WERI-Rb-1 (cell line): ENCODE data around the gene SERPINA4.

Experiments
- DNase-seq: peaks from one replicate; pipeline ENCODE4 v3.0.0-alpha.2; 2020
- H3K27ac ChIP-seq: fragments of 250-450 bp; sonication (Bioruptor Pico); 2 replicates; pipeline ENCODE4 v1.5.1; 2020; ENCODE audit warnings: mild to moderate bottlenecking, moderate library complexity
- H3K27me3 ChIP-seq: fragments of 250-450 bp; sonication (Bioruptor Pico); 2 replicates; pipeline ENCODE4 v1.5.1; 2021; ENCODE audit warnings: mild to moderate bottlenecking, low read depth, moderate library complexity; ENCODE audit not compliant: insufficient read depth, severe bottlenecking
- H3K36me3 ChIP-seq: fragments of 250-450 bp; sonication (Bioruptor Pico); 2 replicates; pipeline ENCODE4 v1.5.1; 2020; ENCODE audit warnings: mild to moderate bottlenecking, moderate library complexity
- H3K4me3 ChIP-seq: 2 replicates; pipeline ENCODE4 v1.5.1; 2011; ENCODE audit warnings: low read depth, mild to moderate bottlenecking, control low read depth, low read length
- H3K9me3 ChIP-seq: fragments of 250-450 bp; sonication (Bioruptor Pico); 2 replicates; pipeline ENCODE4 v1.5.1; 2021; ENCODE audit warnings: mild to moderate bottlenecking, moderate library complexity; ENCODE audit not compliant: severe bottlenecking
- TF ChIP-seq, protein P1 (sequence below): IDR thresholded peaks from 2 replicates; pipeline ENCODE4 v1.5.1; 2011; ENCODE audit warnings: low read depth, mild to moderate bottlenecking, control low read depth, inconsistent platforms, low read length

The SERPINA4 gene

DNA sequence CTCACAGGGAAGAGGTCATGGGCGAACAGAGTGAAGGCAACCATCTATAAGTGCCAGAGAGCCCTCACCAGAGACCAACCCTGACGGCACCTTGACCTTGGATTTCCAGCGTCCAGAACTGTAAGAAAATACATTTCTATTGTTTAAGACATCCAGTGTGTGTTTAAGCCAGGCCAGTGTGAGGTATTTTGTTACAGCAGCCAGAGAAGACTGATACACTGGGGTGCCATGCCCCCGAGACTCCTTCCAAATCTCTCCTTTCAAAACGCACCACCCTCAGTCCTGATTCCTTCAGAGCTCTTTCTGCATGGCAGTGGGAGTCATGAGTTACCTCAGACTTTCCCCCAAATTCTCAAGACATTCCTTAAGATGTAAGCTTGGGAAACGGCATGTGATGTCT lies 17.5 kb downstream of the SERPINA4 start:
- Histone ChIP-seq H3K36me3 (no peaks in the 10 kb centered on the region), H3K9me3 (no peaks in the 10 kb centered on the region), H3K27ac (no peak overlapping the region), H3K4me3 (no peak overlapping the region), H3K27me3 (peaks cover 63% of the 10 kb centered on the region)
- TF ChIP-seq, protein P1, sequence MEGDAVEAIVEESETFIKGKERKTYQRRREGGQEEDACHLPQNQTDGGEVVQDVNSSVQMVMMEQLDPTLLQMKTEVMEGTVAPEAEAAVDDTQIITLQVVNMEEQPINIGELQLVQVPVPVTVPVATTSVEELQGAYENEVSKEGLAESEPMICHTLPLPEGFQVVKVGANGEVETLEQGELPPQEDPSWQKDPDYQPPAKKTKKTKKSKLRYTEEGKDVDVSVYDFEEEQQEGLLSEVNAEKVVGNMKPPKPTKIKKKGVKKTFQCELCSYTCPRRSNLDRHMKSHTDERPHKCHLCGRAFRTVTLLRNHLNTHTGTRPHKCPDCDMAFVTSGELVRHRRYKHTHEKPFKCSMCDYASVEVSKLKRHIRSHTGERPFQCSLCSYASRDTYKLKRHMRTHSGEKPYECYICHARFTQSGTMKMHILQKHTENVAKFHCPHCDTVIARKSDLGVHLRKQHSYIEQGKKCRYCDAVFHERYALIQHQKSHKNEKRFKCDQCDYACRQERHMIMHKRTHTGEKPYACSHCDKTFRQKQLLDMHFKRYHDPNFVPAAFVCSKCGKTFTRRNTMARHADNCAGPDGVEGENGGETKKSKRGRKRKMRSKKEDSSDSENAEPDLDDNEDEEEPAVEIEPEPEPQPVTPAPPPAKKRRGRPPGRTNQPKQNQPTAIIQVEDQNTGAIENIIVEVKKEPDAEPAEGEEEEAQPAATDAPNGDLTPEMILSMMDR = no peak
- no peak for DNase-seq

DNA sequence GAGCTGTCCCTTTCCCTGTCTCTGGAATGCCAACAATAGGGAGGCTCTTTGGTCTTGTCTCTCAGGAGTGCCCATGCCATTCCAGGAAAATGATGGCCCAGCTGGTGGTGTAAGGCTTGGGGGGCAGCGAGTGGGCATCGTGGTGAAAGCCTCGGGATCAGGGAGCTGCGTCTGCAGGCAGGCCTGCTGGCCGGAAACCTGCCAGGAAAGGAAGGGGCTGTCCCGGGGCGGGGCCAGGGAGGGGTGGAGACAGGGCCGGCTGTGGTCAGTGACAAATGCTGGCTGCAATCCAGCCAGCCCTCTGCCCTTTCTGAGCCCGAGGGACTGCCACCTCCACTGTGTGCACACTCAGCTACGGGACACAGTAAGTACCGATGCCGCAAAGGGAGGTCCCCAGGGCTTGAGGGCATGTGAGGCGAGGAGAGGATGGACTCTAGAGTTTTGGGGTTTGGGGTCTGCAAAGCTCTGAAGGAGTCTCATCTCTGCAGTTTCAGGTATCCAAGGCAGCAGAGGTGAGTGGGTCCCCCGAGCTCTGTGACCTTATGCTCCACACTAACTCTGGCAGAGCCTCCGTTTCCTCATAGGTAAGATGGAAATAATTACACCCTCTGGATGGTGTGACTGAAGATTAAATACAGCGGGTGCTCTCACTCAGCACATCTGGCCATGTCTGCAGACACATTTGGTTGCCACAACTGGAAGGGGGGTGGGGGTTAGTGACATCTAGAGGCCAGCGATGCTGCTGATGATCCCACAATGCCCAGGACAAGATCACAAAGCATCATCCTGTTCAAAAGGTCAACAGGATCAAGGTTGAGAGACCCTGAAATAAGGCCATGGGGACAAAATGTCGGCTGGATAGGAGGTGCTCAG lies 20.1 kb downstream of the SERPINA4 start, which contains the start of gene SERPINA5:
SERPINA5 (plus strand) TSS at position 300 of the 873 bp plus-strand sequence. CDS start 5,937 bp downstream, outside the sequence.
- no peaks in the 10 kb centered on the region for H3K36me3 ChIP-seq
- H3K27me3 ChIP-seq = peaks cover 60% of the 10 kb centered on the region
- no peak within 1 kb of the TSS for H3K27ac ChIP-seq
- no peak within 1 kb of the TSS for H3K4me3 ChIP-seq
- TF ChIP-seq, protein P1 = no peak
- DNase-seq = no peak
- no peaks in the 10 kb centered on the region for H3K9me3 ChIP-seq

DNA sequence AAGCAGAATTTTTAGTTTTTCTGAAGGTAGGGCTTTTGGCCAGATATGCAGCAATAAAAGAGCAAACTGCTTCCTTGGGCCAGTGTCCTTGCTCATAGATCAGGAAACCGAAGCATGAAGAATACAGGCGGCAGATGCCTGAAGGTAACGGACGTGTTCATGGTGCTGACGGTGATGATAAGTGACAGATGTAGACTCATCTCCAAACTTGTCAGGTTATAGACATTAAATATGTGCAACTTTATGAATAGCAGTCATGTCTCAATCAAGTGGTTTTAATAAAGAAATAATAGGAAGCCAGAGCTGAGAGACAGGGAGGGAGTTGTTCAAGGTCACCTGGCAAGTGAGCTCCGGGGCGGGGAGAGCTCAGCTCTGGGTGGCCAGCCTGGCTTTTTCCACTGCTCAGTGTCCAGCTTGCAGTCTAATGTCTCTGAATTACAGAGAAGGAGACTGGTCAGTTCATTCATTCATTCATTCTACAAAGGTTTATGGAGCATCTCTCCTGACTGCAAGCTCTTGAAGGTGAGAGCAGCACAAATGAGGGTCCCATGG lies 21.0 kb downstream of the SERPINA4 start:
- Histone ChIP-seq H3K4me3 (no peak overlapping the region), H3K9me3 (no peaks in the 10 kb centered on the region), H3K36me3 (no peaks in the 10 kb centered on the region), H3K27ac (no peak overlapping the region), H3K27me3 (peaks cover 64% of the 10 kb centered on the region)
- DNase-seq = no peak
- TF ChIP-seq, protein P1 = no peak

DNA sequence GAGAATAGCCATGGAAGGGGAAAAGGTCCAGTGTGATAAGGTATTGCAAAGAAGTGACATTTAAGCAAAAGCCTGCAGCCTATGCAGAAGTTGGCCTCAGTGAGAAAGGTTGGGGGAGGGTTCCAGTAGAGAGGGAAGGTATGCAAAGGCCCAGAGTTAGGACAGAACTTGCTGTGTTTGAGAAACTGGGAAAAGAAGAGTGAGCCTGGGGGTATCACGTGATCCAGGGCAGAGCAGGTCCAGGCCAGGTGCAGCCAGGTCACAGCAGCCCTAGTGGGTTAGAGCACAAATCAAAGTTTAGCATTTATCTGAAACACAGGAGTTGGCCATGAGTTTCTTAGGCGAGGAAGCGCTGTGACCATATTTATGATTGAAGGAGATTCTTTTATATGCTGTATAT lies 21.6 kb downstream of the SERPINA4 start:
- Histone ChIP-seq H3K27me3 (peaks cover 67% of the 10 kb centered on the region), H3K9me3 (no peaks in the 10 kb centered on the region), H3K36me3 (no peaks in the 10 kb centered on the region), H3K27ac (no peak overlapping the region), H3K4me3 (no peak overlapping the region)
- TF ChIP-seq, protein P1 = no peak
- no peak for DNase-seq

DNA sequence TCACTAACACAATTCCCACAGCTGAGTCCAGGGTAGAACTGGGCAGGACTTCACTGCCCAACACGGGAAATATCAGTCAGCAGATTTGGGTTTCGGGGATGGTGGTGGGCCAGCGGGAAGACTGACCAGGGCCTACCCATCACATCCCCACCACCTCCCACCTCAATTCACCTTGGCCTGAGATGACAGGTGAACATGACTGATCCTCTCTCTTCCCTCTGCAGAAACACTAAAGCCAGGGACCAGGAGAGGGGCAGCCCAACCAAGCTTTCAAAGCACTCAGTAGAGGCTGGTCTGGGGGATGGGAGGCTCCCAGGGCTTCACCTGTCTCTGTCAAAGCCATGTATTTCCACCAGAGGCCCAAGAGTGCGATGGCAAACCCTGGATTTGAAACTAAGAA lies 22.3 kb downstream of the SERPINA4 start:
- DNase-seq = no peak
- TF ChIP-seq, protein P1 = no peak

More for the DNA sequence above, 22.3 kb downstream of the SERPINA4 start:
- H3K9me3 ChIP-seq = no peaks in the 10 kb centered on the region
- H3K36me3 ChIP-seq = no peaks in the 10 kb centered on the region
- H3K27ac ChIP-seq = no peak overlapping the region
- H3K4me3 ChIP-seq = no peak overlapping the region
- H3K27me3 ChIP-seq = peaks cover 67% of the 10 kb centered on the region
